Loucy (cell line): ENCODE measurements around the gene PGBD1.
"Not testable (repeated sequence)": the region's sequence is repeated elsewhere in the genome, so short reads cannot be mapped to it uniquely, and the experiment has no call there.

ENCODE experiments used
- H2AFZ ChIP-seq: fragments of 200-600 bp; sonication (generic); 2 replicates; pipeline ENCODE4 v1.6.0; 2016; ENCODE audit warnings: antibody characterized with exemption, mild to moderate bottlenecking, low read length, moderate library complexity
- H3F3A ChIP-seq: fragments of 200-600 bp; 2 replicates; pipeline ENCODE4 v1.6.0; 2016; ENCODE audit warnings: antibody characterized with exemption, low read depth, mild to moderate bottlenecking
- H3K27me3 ChIP-seq: fragments of 200-600 bp; sonication (generic); 2 replicates; pipeline ENCODE4 v1.6.1; 2014; ENCODE audit warnings: low read length, mild to moderate bottlenecking; ENCODE audit not compliant: insufficient read depth, poor library complexity, severe bottlenecking
- H3K36me3 ChIP-seq: fragments of 200-600 bp; sonication (generic); 2 replicates; pipeline ENCODE4 v1.6.1; 2016; ENCODE audit warnings: low read length; ENCODE audit not compliant: insufficient read depth
- H3K4me1 ChIP-seq: fragments of 200-600 bp; sonication (generic); 2 replicates; pipeline ENCODE4 v1.5.1; 2014; ENCODE audit warnings: low read length, mild to moderate bottlenecking; ENCODE audit not compliant: insufficient read depth, poor library complexity, severe bottlenecking
- H3K4me2 ChIP-seq: fragments of 200-600 bp; sonication (generic); 2 replicates; pipeline ENCODE4 v1.6.0; 2014; ENCODE audit warnings: antibody characterized with exemption, low read length, low read depth, mild to moderate bottlenecking; ENCODE audit not compliant: poor library complexity, severe bottlenecking
- H3K4me3 ChIP-seq: fragments of 200-600 bp; sonication (generic); 2 replicates; pipeline ENCODE4 v1.5.1; 2014; ENCODE audit warnings: low read length, mild to moderate bottlenecking, mixed read lengths; ENCODE audit not compliant: poor library complexity, severe bottlenecking
- H3K79me2 ChIP-seq: fragments of 200-600 bp; sonication (generic); 2 replicates; pipeline ENCODE4 v1.6.1; 2014; ENCODE audit warnings: low read length; ENCODE audit not compliant: insufficient read depth
- H3K9ac ChIP-seq: fragments of 200-600 bp; sonication (generic); 2 replicates; pipeline ENCODE4 v1.6.0; 2014; ENCODE audit warnings: mild to moderate bottlenecking, low read depth, low read length, moderate library complexity; ENCODE audit not compliant: poor library complexity, severe bottlenecking
- H3K9me2 ChIP-seq: fragments of 200-600 bp; sonication (generic); replicated peaks from 2 replicates; pipeline ENCODE4 v1.6.1; 2016; ENCODE audit warnings: low read depth, low read length, mixed read lengths
- H3K9me3 ChIP-seq: fragments of 200-600 bp; sonication (generic); 2 replicates; pipeline ENCODE4 v1.6.1; 2014; ENCODE audit warnings: mild to moderate bottlenecking, antibody characterized with exemption, low read length, low read depth; ENCODE audit not compliant: insufficient read depth
- H4K20me1 ChIP-seq: fragments of 200-600 bp; sonication (generic); 2 replicates; pipeline ENCODE4 v1.6.0; 2014; ENCODE audit warnings: antibody characterized with exemption, low read length, mild to moderate bottlenecking; ENCODE audit not compliant: insufficient read depth, poor library complexity, severe bottlenecking
- CTCF ChIP-seq: fragments of 200-600 bp; sonication (generic); conservative IDR thresholded peaks from 2 replicates; pipeline ENCODE4 v1.5.1; 2014; ENCODE audit warnings: mild to moderate bottlenecking, antibody characterized with exemption, low read length
- EZH2phosphoT487 ChIP-seq: fragments of 200-600 bp; IDR thresholded peaks from 2 replicates; pipeline ENCODE4 v1.6.1; 2018; ENCODE audit warnings: antibody characterized with exemption, mild to moderate bottlenecking, moderate library complexity, borderline replicate concordance

PGBD1 gene

GRCh38 chr6:28315628-28316027, 34.3 kb downstream of the PGBD1 start:
- Histone ChIP-seq H3K9me3 (no peaks in the 10 kb centered on the region), H3K9ac (no peak overlapping the region), H2AFZ (no peak overlapping the region), H3F3A (no peaks in the 10 kb centered on the region), H4K20me1 (no peaks in the 10 kb centered on the region), H3K79me2 (no peaks in the 10 kb centered on the region), H3K36me3 (no peaks in the 10 kb centered on the region), H3K27me3 (no peaks in the 10 kb centered on the region), H3K4me2 (no peak overlapping the region), H3K4me1 (no peaks in the 10 kb centered on the region), H3K4me3 (no peak overlapping the region), H3K9me2 (no peaks in the 10 kb centered on the region)
- TF ChIP-seq CTCF (no peak), EZH2phosphoT487 (no peak)

- not testable (repeated sequence) for H3F3A ChIP-seq, H3K27me3 ChIP-seq, H3K79me2 ChIP-seq, H3K36me3 ChIP-seq, H3K9me3 ChIP-seq, H2AFZ ChIP-seq, H3K4me3 ChIP-seq, H3K9me2 ChIP-seq, H3K4me1 ChIP-seq, H3K4me2 ChIP-seq, H4K20me1 ChIP-seq, H3K9ac ChIP-seq
Measured at GRCh38 chr6:28317866-28318265, 36.5 kb downstream of the PGBD1 start.

- H3K4me1 ChIP-seq, result no peaks in the 10 kb centered on the region
Measured at GRCh38 chr6:28322661-28323060, 41.3 kb downstream of the PGBD1 start.

More at GRCh38 chr6:28322661-28323060, 41.3 kb downstream of the PGBD1 start:
- TF ChIP-seq CTCF, result no peak
- no peak for TF ChIP-seq EZH2phosphoT487
- H3K4me2 ChIP-seq, result no peak overlapping the region
- H3K36me3 ChIP-seq, result 0 out of 2 replicates have a peak, but pooled peaks cover 7% of the 10 kb centered on the region
- H3K27me3 ChIP-seq, result peaks cover 4% of the 10 kb centered on the region
- no peak overlapping the region for H3K9ac ChIP-seq
- H3F3A ChIP-seq, result no peaks in the 10 kb centered on the region
- no peaks in the 10 kb centered on the region for H3K79me2 ChIP-seq
- H3K9me2 ChIP-seq, result no peaks in the 10 kb centered on the region
- no peaks in the 10 kb centered on the region for H4K20me1 ChIP-seq
- H3K9me3 ChIP-seq, result peaks cover 19% of the 10 kb centered on the region; the same call in 1 of the 2 replicates
- no peak overlapping the region for H3K4me3 ChIP-seq
- H2AFZ ChIP-seq, result no peak overlapping the region
